ENCODE measurements around the gene ECPAS. TPM values are rescaled to one million over a fixed set of nuclear protein-coding genes. Genes with fewer than 3 reads are reported as not detected.
"Not testable (repeated sequence)": the region's sequence is repeated elsewhere in the genome, so short reads cannot be mapped to it uniquely, and the experiment has no call there.

Gene ECPAS
- total and polyA plus RNA-seq, 2 experiments from 2014 or later, result 32.1 to 65.6 TPM

DNA sequence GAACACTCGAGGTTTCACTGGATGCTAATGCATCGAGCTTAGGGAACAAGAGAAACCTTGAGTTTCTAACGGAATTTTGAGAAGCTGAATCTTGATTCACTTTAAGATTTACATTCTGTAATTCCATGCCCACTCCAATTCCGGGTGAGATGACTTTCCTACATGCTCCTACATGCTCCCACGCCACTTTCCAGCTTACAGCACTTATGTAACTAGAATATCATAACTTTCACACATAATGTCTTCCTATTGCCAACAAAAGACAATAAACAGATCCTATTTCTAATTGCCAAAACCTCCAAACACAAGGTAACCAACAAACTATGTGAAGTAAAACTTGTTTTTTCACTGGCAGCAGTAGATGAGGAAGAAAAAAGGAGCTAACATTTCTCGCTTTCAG lies 72.9 kb downstream of the ECPAS start:
- Histone ChIP-seq H3K4me3 (no peak overlapping the region), H3K4me2 (no peak overlapping the region), H4K20me1 (ENCODE audit: insufficient read depth, poor library complexity, severe bottlenecking) (no peaks in the 10 kb centered on the region), H3K9me2 (replicated peaks; ENCODE audit: insufficient read depth) (no peaks in the 10 kb centered on the region), H3K79me2 (no peaks in the 10 kb centered on the region), H3K9me3 (ENCODE audit: low read depth) (no peaks in the 10 kb centered on the region), H3K27me3 (no peaks in the 10 kb centered on the region), H3K27ac (no peak overlapping the region), H2AFZ (no peak overlapping the region), H3K36me3 (replicated peaks; ENCODE audit: insufficient read depth, low read depth) (no peaks in the 10 kb centered on the region), H3K4me1 (ENCODE audit: insufficient read depth) (no peaks in the 10 kb centered on the region)
- no peak for TF ChIP-seq EZH2phosphoT487 (IDR thresholded peaks at IDR 0.05; ENCODE audit: low read depth, severe bottlenecking, unreplicated experiment)
- DNase-seq (ENCODE audit: low spot score), result no peak
- WGBS (ENCODE audit: low lambda C conversion rate, missing lambda C conversion rate), result 97% methylated on average over 6 of the region's 6 CpGs

DNA sequence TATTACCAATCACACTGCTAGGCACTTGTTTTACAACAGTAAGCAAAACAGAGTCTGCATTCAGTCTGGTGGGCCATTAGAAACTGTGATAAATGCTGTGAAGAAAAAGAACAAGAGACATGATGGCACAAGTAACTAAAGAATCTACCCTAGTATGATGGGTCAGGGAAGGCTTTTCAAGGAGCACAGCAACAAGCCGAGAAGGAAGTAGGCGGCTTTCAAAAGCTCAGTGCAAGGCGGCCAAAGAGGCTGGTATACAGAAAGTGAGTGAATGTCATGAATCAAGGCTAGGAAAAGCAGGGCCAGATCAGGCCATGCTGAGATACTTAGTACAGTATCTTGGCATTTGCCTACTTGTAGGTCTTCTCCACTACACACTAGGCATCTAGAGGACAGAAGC lies 76.4 kb downstream of the ECPAS start:
- no peaks in the 10 kb centered on the region for H3K79me2 ChIP-seq
- H4K20me1 ChIP-seq (ENCODE audit: insufficient read depth, poor library complexity, severe bottlenecking), result no peaks in the 10 kb centered on the region
- no peak overlapping the region for H3K27ac ChIP-seq
- no peaks in the 10 kb centered on the region for H3K9me2 ChIP-seq (replicated peaks; ENCODE audit: insufficient read depth)
- no peaks in the 10 kb centered on the region for H3K36me3 ChIP-seq (replicated peaks; ENCODE audit: insufficient read depth, low read depth)
- TF ChIP-seq CTCF (IDR thresholded peaks at IDR 0.05; ENCODE audit: poor library complexity), result no peak
- TF ChIP-seq EZH2 (IDR thresholded peaks at IDR 0.05; ENCODE audit: borderline replicate concordance), result no peak
- TF ChIP-seq EZH2phosphoT487 (IDR thresholded peaks at IDR 0.05; ENCODE audit: low read depth, severe bottlenecking, unreplicated experiment), result no peak
- no peaks in the 10 kb centered on the region for H3K9me3 ChIP-seq (ENCODE audit: low read depth)
- H3K4me2 ChIP-seq, result no peak overlapping the region
- no peak overlapping the region for H3K4me3 ChIP-seq
- no peak overlapping the region for H2AFZ ChIP-seq
- no peak for DNase-seq (ENCODE audit: low spot score)
- no peaks in the 10 kb centered on the region for H3K27me3 ChIP-seq
- WGBS (ENCODE audit: low lambda C conversion rate, missing lambda C conversion rate), result 87% methylated on average over 3 of the region's 3 CpGs
- H3K4me1 ChIP-seq (ENCODE audit: insufficient read depth), result no peaks in the 10 kb centered on the region

GRCh38 chr9:111405701-111406100 lies 78.5 kb downstream of the ECPAS start:
- Histone ChIP-seq H3K9me3 (ENCODE audit: low read depth) (peaks cover 14% of the 10 kb centered on the region), H3K4me2 (no peak overlapping the region), H3K4me1 (ENCODE audit: insufficient read depth) (no peaks in the 10 kb centered on the region), H3K79me2 (peaks cover 2% of the 10 kb centered on the region), H3K27ac (no peak overlapping the region), H4K20me1 (ENCODE audit: insufficient read depth, poor library complexity, severe bottlenecking) (no peaks in the 10 kb centered on the region), H3K27me3 (no peaks in the 10 kb centered on the region), H2AFZ (no peak overlapping the region), H3K9me2 (replicated peaks; ENCODE audit: insufficient read depth) (no peaks in the 10 kb centered on the region), H3K36me3 (replicated peaks; ENCODE audit: insufficient read depth, low read depth) (no peaks in the 10 kb centered on the region), H3K4me3 (no peak overlapping the region)
- TF ChIP-seq CTCF (IDR thresholded peaks at IDR 0.05; ENCODE audit: poor library complexity), result no peak
- TF ChIP-seq EZH2 (IDR thresholded peaks at IDR 0.05; ENCODE audit: borderline replicate concordance), result no peak
- no peak for TF ChIP-seq EZH2phosphoT487 (IDR thresholded peaks at IDR 0.05; ENCODE audit: low read depth, severe bottlenecking, unreplicated experiment)
- no peak for DNase-seq (ENCODE audit: low spot score)

GRCh38 chr9:111401486-111401885 lies 82.7 kb downstream of the ECPAS start:
- not testable (repeated sequence) for H3K9me2 ChIP-seq (replicated peaks; ENCODE audit: insufficient read depth); H3K4me2 ChIP-seq; H3K36me3 ChIP-seq (replicated peaks; ENCODE audit: insufficient read depth, low read depth)

GRCh38 chr9:111400564-111400898 lies 83.7 kb downstream of the ECPAS start:
- H3K27me3 ChIP-seq, result no peaks in the 10 kb centered on the region
- peaks cover 2% of the 10 kb centered on the region for H3K79me2 ChIP-seq
- no peaks in the 10 kb centered on the region for H4K20me1 ChIP-seq (ENCODE audit: insufficient read depth, poor library complexity, severe bottlenecking)
- no peaks in the 10 kb centered on the region for H3K9me2 ChIP-seq (replicated peaks; ENCODE audit: insufficient read depth)
- no peaks in the 10 kb centered on the region for H3K36me3 ChIP-seq (replicated peaks; ENCODE audit: insufficient read depth, low read depth)
- no peak for DNase-seq (ENCODE audit: low spot score)
- H3K4me3 ChIP-seq, result no peak overlapping the region
- no peak overlapping the region for H2AFZ ChIP-seq
- peaks cover 20% of the 10 kb centered on the region for H3K9me3 ChIP-seq (ENCODE audit: low read depth)
- no peak overlapping the region for H3K27ac ChIP-seq
- H3K4me1 ChIP-seq (ENCODE audit: insufficient read depth), result no peaks in the 10 kb centered on the region
- TF ChIP-seq CTCF (IDR thresholded peaks at IDR 0.05; ENCODE audit: poor library complexity) (no peak), EZH2 (IDR thresholded peaks at IDR 0.05; ENCODE audit: borderline replicate concordance) (no peak), EZH2phosphoT487 (IDR thresholded peaks at IDR 0.05; ENCODE audit: low read depth, severe bottlenecking, unreplicated experiment) (no peak)
- H3K4me2 ChIP-seq, result no peak overlapping the region

More at GRCh38 chr9:111401486-111401885, 82.7 kb downstream of the ECPAS start:
- H3K4me1 ChIP-seq (ENCODE audit: insufficient read depth); DNase-seq (ENCODE audit: low spot score); H3K4me3 ChIP-seq; H3K79me2 ChIP-seq; H3K27me3 ChIP-seq; H3K27ac ChIP-seq; H2AFZ ChIP-seq; H4K20me1 ChIP-seq (ENCODE audit: insufficient read depth, poor library complexity, severe bottlenecking): not testable (repeated sequence)
- H3K9me3 ChIP-seq (ENCODE audit: low read depth), result peaks cover 20% of the 10 kb centered on the region
- 95% methylated on average over 5 of the region's 5 CpGs for WGBS (ENCODE audit: low lambda C conversion rate, missing lambda C conversion rate)
